Esophagus muscularis mucosa (tissue), 3 donors: ENCODE results near the gene ZBTB47.

Experiments used
- POLR2A ChIP-seq: fragments of 450-650 bp; IDR thresholded peaks from one replicate; pipeline ENCODE4 v1.6.1; 2017; ENCODE audit warnings: antibody characterized with exemption, moderate library complexity, mild to moderate bottlenecking, low read depth
- POLR2AphosphoS5 ChIP-seq, 2 donors: sonication (generic); formaldehyde crosslinking; IDR thresholded peaks; one replicate each; pipeline ENCODE4 v1.6.1; 2017; ENCODE audit warnings: antibody characterized with exemption in 2 of 2
- TF ChIP-seq, protein P1 (sequence below), 3 experiments: fragments of 200-600 bp in 2 of 3; fragments of 450-650 bp in 1 of 3; sonication (generic) in 2 of 3; IDR thresholded peaks; one replicate each; pipeline ENCODE4 v1.5.1; 2017 to 2019; ENCODE audit warnings: antibody characterized with exemption in 3 of 3, mild to moderate bottlenecking in 2 of 3, moderate library complexity in 1 of 3

DNA sequence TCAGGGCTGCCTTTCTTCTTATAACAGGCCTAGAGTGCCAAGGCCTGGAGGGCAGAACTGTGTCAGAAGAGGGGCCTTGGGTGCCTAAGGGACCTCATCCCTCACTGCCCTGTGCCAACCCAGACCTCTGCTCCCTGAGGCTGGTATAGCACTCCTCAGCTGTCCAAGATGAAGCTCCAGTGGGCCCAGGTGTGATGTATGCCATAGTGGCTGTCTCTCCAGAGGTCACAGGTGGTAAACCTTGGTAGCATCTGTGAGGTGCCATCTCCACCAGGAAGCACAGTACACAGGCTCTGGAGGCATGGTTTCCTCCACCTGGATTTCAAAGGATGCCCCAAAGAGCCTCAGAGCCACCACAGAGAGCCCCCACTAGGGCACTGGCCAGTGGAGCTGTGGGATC is 19.6 kb downstream of the ZBTB47 start:
- TF ChIP-seq, protein P1, sequence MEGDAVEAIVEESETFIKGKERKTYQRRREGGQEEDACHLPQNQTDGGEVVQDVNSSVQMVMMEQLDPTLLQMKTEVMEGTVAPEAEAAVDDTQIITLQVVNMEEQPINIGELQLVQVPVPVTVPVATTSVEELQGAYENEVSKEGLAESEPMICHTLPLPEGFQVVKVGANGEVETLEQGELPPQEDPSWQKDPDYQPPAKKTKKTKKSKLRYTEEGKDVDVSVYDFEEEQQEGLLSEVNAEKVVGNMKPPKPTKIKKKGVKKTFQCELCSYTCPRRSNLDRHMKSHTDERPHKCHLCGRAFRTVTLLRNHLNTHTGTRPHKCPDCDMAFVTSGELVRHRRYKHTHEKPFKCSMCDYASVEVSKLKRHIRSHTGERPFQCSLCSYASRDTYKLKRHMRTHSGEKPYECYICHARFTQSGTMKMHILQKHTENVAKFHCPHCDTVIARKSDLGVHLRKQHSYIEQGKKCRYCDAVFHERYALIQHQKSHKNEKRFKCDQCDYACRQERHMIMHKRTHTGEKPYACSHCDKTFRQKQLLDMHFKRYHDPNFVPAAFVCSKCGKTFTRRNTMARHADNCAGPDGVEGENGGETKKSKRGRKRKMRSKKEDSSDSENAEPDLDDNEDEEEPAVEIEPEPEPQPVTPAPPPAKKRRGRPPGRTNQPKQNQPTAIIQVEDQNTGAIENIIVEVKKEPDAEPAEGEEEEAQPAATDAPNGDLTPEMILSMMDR (IDR thresholded peaks at IDR 0.05) = no peak
- TF ChIP-seq POLR2A = no peak
- TF ChIP-seq POLR2AphosphoS5 (IDR thresholded peaks at IDR 0.05) = no peak
